Measurements from ENCODE around the gene PPP1R1B.

DNA sequence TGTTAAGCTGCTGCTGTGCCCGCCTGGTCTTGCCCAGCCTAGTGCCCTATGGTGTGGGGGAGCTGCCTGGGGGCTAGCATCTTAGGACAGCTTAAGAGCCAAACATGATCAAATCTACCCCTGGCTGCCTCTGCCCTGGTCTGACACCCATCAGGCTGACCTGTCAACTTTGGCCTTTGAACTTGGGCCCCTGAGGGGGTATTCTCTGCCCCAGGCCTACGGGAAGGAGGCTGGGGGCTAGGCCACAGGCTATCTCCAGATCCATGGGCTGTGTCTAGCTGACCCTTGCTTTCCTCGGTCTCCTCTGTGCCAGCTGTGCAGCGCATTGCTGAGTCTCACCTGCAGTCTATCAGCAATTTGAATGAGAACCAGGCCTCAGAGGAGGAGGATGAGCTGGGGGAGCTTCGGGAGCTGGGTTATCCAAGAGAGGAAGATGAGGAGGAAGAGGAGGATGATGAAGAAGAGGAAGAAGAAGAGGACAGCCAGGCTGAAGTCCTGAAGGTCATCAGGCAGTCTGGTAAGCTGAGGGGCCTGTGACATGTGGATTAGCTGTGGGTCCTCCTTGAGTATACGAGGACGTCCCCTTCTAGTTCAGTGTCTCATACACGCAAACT, 6.9 kb downstream of the PPP1R1B start:
- TF ChIP-seq CTCF (IDR thresholded peaks at IDR 0.05): no peak
- no peak for TF ChIP-seq EP300 (IDR thresholded peaks at IDR 0.05)

All from gastroesophageal sphincter (tissue), 3 donors.